ENCODE data around the gene NOC3L. TPM values are rescaled to one million over a fixed set of nuclear protein-coding genes. Genes with fewer than 3 reads are reported as not detected.

NOC3L gene
- total and polyA plus RNA-seq, 2 donors (not counting 1 experiment from before 2014, with no cell fraction given), result 19.8 to 27.2 TPM

GRCh38 chr10:94303929-94304328 is 58.8 kb downstream of the NOC3L start:
- Histone ChIP-seq H3K27me3 (ENCODE audit: control insufficient read depth, insufficient read depth, low read length) (peaks cover 4% of the 10 kb centered on the region), H3K79me2 (ENCODE audit: control insufficient read depth, insufficient read depth, low read length) (no peaks in the 10 kb centered on the region), H3K9me3 (ENCODE audit: control insufficient read depth, insufficient read depth, low read depth, low read length) (no peaks in the 10 kb centered on the region), H3K4me1 (ENCODE audit: control insufficient read depth, extremely low read depth, insufficient read depth, low read length) (no peaks in the 10 kb centered on the region), H3K4me2 (ENCODE audit: extremely low read depth, insufficient read depth, low read length) (no peak overlapping the region), H3K27ac (ENCODE audit: insufficient read depth, low read length) (no peak overlapping the region), H3K9ac (ENCODE audit: insufficient read depth, low read length) (no peak overlapping the region), H3K4me3 (replicated peaks in 1 of 4; ENCODE audit: control extremely low read depth in 1 of 4, insufficient read depth in 1 of 4, low read depth in 3 of 4, low read length in 4 of 4) (no peak overlapping the region), H4K20me1 (ENCODE audit: control insufficient read depth, extremely low read depth, insufficient read depth, low read length) (no peaks in the 10 kb centered on the region), H3K36me3 (ENCODE audit: control insufficient read depth, insufficient read depth, low read length) (no peaks in the 10 kb centered on the region), H2AFZ (ENCODE audit: low read length) (no peak overlapping the region)
- no peak for DNase-seq (ENCODE audit: low read depth in 2 of 2)
- TF ChIP-seq CTCF (conservative IDR thresholded peaks at IDR 0.05 in 1 of 2, IDR thresholded peaks at IDR 0.05 in 1 of 2; ENCODE audit: low read depth in 1 of 2, low read length in 2 of 2) (no peak), EZH2 (IDR thresholded peaks at IDR 0.05; ENCODE audit: low read length, missing control alignments) (no peak)

GRCh38 chr10:94300042-94300441 is 62.7 kb downstream of the NOC3L start:
- Histone ChIP-seq H3K36me3 (ENCODE audit: control insufficient read depth, insufficient read depth, low read length) (no peaks in the 10 kb centered on the region), H3K9ac (ENCODE audit: insufficient read depth, low read length) (no peak overlapping the region), H3K4me3 (replicated peaks in 1 of 4; ENCODE audit: control extremely low read depth in 1 of 4, insufficient read depth in 1 of 4, low read depth in 3 of 4, low read length in 4 of 4) (no peak overlapping the region), H3K9me3 (ENCODE audit: control insufficient read depth, insufficient read depth, low read depth, low read length) (no peaks in the 10 kb centered on the region), H4K20me1 (ENCODE audit: control insufficient read depth, extremely low read depth, insufficient read depth, low read length) (no peaks in the 10 kb centered on the region), H2AFZ (ENCODE audit: low read length) (no peak overlapping the region), H3K27ac (ENCODE audit: insufficient read depth, low read length) (no peak overlapping the region), H3K4me1 (ENCODE audit: control insufficient read depth, extremely low read depth, insufficient read depth, low read length) (no peaks in the 10 kb centered on the region), H3K27me3 (ENCODE audit: control insufficient read depth, insufficient read depth, low read length) (no peaks in the 10 kb centered on the region), H3K79me2 (ENCODE audit: control insufficient read depth, insufficient read depth, low read length) (no peaks in the 10 kb centered on the region), H3K4me2 (ENCODE audit: extremely low read depth, insufficient read depth, low read length) (no peak overlapping the region)
- no peak for TF ChIP-seq EZH2 (IDR thresholded peaks at IDR 0.05; ENCODE audit: low read length, missing control alignments)
- no peak for TF ChIP-seq CTCF (conservative IDR thresholded peaks at IDR 0.05 in 1 of 2, IDR thresholded peaks at IDR 0.05 in 1 of 2; ENCODE audit: low read depth in 1 of 2, low read length in 2 of 2)
- no peak for DNase-seq (ENCODE audit: low read depth in 2 of 2)

GRCh38 chr10:94299417-94299816 is 63.3 kb downstream of the NOC3L start:
- DNase-seq (ENCODE audit: low read depth in 2 of 2), result peak; percentile 77 to 86

More at GRCh38 chr10:94299417-94299816, 63.3 kb downstream of the NOC3L start:
- Histone ChIP-seq H3K27ac (ENCODE audit: insufficient read depth, low read length) (no peak overlapping the region), H3K9ac (ENCODE audit: insufficient read depth, low read length) (no peak overlapping the region), H3K36me3 (ENCODE audit: control insufficient read depth, insufficient read depth, low read length) (no peaks in the 10 kb centered on the region), H4K20me1 (ENCODE audit: control insufficient read depth, extremely low read depth, insufficient read depth, low read length) (no peaks in the 10 kb centered on the region), H3K4me2 (ENCODE audit: extremely low read depth, insufficient read depth, low read length) (no peak overlapping the region), H3K27me3 (ENCODE audit: control insufficient read depth, insufficient read depth, low read length) (no peaks in the 10 kb centered on the region), H3K4me1 (ENCODE audit: control insufficient read depth, extremely low read depth, insufficient read depth, low read length) (no peaks in the 10 kb centered on the region), H3K9me3 (ENCODE audit: control insufficient read depth, insufficient read depth, low read depth, low read length) (no peaks in the 10 kb centered on the region), H3K4me3 (replicated peaks in 1 of 4; ENCODE audit: control extremely low read depth in 1 of 4, insufficient read depth in 1 of 4, low read depth in 3 of 4, low read length in 4 of 4) (no peak overlapping the region), H2AFZ (ENCODE audit: low read length) (no peak overlapping the region), H3K79me2 (ENCODE audit: control insufficient read depth, insufficient read depth, low read length) (no peaks in the 10 kb centered on the region)
- TF ChIP-seq EZH2 (IDR thresholded peaks at IDR 0.05; ENCODE audit: low read length, missing control alignments) (no peak), CTCF (conservative IDR thresholded peaks at IDR 0.05 in 1 of 2, IDR thresholded peaks at IDR 0.05 in 1 of 2; ENCODE audit: low read depth in 1 of 2, low read length in 2 of 2) (no peak)
